GM08714 (cell line): ENCODE measurements around the gene CCNL2.
"Not testable (repeated sequence)": the region's sequence is repeated elsewhere in the genome, so short reads cannot be mapped to it uniquely, and the experiment has no call there.

Experiments used
- H3K4me3 ChIP-seq: fragments of 200-500 bp; sonication (Bioruptor generic); 2 replicates; pipeline ENCODE4 v1.5.1; 2014; ENCODE audit warnings: mild to moderate bottlenecking, low read length, inconsistent platforms
- ZNF274 ChIP-seq: IDR thresholded peaks from 2 replicates; pipeline ENCODE4 v1.6.1; 2012; ENCODE audit warnings: mild to moderate bottlenecking, low read depth, low read length

Gene CCNL2

GRCh38 chr1:1399187-1399871 lies at the start of gene CCNL2:
Gene CCNL2, minus strand, starts transcription at chr1:1399335. Its CDS starts 29 bp downstream, at chr1:1399306.
- H3K4me3 ChIP-seq = peak within 1 kb of the TSS; percentile 93
- no peak for TF ChIP-seq ZNF274

DNA sequence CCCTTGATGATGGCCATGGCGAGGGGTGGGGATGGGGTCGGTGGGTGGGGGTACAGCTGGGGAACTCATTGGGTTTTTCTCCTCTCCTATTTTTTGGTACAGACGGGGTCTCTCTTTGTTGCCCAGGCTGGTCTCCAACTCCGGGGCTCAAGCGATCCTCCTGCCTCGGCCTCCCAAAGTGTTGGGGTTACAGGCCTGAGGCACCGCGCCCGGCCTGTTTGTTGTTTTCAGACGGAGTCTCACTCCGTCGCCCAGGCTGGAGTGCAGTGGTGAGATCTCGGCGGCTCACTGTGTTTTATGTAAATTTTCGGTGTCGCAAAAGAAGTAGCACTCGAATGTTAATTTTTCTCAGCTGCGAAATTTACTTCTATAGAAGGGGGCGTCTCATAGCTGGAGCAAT lies 47.5 kb upstream of the CCNL2 start:
- H3K4me3 ChIP-seq = not testable (repeated sequence)

- H3K4me3 ChIP-seq = no peak overlapping the region
- TF ChIP-seq ZNF274 = no peak
These were observed 43.1 kb upstream of the CCNL2 start for GRCh38 chr1:1442069-1442770.

- TF ChIP-seq ZNF274 = no peak
These were observed 42.1 kb upstream of the CCNL2 start for GRCh38 chr1:1441002-1441888.

DNA sequence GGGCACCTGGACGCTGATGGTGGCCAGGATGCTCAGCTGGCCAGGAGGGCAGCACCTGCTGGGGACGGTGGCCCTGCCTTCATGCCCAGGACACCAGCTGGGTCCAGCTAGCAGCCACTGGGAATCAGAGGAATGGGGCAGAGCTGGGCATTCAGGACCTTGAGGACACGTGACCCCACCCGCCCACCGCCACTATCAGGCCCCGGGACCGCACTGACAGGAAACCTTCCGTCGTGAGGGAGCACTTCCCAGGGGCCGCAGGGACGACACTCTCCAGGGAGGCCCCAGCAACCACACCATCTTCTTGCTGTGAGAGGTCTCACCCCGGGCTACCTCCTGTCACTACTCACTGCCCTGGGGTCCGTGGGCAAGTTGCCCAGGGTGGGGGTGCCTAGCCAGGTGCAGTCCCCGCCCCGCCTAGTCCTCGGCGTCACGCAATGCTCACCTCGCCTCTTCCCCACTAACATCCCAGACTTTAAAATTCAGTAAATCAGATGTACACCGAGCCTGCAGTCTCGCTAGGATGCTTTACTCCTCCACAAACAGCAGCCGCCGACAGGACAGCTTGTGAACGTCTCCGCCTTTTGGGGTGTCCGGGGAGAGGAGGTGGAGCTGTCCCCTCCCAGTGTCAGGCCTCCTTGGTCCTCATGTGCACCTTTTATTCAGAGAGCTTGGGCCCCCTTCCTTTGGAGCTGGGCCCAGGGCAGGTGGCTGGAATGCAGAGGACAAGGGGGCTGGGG lies 41.3 kb upstream of the CCNL2 start:
- no peak overlapping the region for H3K4me3 ChIP-seq
- TF ChIP-seq ZNF274 = no peak

More at GRCh38 chr1:1441002-1441888, 42.1 kb upstream of the CCNL2 start:
- H3K4me3 ChIP-seq = no peak overlapping the region

DNA sequence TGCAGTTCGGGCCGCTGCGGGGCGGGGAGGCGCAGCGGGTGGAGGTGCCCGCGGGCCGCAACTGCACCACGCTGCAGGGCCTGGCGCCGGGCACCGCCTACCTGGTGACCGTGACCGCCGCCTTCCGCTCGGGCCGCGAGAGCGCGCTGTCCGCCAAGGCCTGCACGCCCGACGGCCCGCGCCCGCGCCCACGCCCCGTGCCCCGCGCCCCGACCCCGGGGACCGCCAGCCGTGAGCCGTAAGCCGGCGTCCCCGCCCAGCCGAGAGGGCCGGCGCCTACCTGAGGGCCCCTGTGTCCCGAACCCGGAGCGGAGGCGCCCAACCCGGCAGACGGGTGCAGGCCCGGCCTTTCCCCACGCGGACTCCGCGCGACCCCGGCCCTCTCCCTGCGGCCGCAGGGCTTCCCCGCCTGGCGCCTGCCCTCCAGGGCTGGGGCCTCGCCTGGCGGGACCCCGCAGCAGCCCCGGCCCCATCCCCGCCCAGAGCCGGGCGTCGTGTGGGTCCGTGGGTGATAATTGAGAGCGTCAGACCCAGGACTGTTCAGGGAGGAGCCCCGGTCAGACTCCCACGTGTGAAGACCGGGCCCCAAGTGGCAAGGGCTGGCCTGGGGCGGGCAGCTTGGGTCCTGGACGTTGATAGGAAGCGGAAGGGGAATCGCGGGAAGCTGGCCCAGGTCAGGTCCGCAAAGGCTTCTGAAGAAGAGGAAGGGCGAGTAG lies 40.6 kb upstream of the CCNL2 start:
- H3K4me3 ChIP-seq = no peak overlapping the region
- TF ChIP-seq ZNF274 = no peak

DNA sequence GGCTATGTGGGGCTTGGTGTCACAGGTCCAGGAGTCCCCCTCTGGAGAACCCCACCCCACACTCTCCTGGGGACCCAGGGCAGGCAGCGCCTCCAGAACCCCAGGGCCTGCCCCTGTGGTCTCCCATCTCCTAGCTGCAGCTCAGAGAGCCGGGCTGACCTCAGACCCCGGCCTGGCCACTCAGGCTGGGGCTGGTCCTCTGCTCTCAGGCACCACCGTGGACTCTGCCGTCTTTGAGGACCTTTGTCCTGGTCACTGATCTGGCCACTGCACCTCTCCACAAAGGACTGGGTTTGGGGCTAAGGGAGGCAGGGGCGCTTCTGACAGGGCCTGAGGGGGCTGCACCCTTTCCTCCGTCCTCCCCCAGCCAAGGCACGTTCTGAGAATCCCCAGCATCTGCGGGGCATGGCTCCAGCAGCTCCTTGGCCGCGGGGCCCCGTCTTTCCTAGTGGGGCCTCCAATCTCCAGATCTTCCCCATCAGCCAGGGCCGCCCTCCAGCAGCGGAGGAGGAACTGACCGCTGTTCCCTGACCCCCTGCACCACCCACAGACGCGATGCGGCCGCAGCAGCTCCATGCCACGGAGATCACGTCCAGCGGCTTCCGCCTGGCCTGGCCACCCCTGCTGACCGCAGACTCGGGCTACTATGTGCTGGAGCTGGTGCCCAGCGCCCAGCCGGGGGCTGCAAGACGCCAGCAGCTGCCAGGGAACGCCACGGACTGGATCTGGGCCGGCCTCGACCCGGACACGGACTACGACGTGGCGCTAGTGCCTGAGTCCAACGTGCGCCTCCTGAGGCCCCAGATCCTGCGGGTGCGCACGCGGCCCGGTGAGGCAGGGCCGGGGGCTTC lies 39.6 kb upstream of the CCNL2 start:
- no peak for TF ChIP-seq ZNF274
- H3K4me3 ChIP-seq = no peak overlapping the region

DNA sequence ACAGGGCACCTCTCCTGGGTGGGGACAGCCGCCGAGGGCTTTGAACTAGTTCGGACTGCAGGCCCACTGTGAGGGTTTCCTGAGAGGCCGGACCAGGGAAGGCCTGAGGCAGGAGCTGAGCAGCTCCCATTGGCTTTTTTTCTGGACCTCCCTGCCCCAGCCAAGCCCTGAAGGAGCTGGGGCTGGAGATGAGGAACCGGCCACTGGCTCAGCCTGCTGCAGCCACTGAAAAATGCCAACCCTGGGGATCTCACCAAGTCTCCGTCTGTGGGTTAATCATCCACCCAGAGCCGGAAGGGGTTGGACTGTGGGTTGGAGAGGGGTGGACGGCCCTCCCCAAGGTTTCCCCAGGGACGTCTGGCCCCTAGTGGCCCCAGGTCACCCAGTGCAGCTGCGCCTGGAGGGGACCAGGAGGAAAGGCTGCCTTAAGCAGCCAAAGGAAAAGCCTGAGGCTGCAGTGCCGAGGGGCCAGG lies 38.8 kb upstream of the CCNL2 start:
- TF ChIP-seq ZNF274 = no peak

DNA sequence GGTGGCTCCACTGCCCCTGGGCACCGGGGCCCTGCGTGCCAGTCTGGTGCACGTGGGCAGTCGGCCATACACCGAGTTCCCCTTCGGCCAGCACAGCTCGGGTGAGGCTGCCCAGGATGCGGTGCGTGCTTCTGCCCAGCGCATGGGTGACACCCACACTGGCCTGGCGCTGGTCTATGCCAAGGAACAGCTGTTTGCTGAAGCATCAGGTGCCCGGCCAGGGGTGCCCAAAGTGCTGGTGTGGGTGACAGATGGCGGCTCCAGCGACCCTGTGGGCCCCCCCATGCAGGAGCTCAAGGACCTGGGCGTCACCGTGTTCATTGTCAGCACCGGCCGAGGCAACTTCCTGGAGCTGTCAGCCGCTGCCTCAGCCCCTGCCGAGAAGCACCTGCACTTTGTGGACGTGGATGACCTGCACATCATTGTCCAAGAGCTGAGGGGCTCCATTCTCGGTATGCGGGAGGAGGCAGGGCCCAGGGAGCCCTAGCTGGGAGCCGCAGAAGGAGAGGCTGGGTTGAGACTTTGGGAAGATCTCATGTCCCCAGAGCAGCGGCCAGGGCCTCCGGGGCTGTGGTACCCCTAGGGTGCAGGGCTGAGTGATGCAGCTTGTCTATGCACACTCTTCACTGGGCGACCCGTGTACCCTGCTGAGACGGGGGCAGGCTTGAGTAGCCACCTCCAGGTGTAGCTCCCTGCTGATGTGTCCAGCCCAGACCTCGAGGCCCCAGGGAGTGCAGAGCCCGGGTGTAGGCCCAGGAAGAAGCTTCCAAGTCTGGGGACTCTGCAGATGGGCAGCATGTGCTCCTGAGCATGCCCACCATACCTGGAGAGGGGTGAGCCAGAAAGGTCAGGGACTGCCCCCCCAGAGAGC lies 38.1 kb upstream of the CCNL2 start:
- TF ChIP-seq ZNF274 = no peak
- no peak overlapping the region for H3K4me3 ChIP-seq

More for the DNA sequence above, 38.8 kb upstream of the CCNL2 start:
- H3K4me3 ChIP-seq = no peak overlapping the region

GRCh38 chr1:1436630-1437032 lies 37.5 kb upstream of the CCNL2 start:
- no peak overlapping the region for H3K4me3 ChIP-seq
- no peak for TF ChIP-seq ZNF274

DNA sequence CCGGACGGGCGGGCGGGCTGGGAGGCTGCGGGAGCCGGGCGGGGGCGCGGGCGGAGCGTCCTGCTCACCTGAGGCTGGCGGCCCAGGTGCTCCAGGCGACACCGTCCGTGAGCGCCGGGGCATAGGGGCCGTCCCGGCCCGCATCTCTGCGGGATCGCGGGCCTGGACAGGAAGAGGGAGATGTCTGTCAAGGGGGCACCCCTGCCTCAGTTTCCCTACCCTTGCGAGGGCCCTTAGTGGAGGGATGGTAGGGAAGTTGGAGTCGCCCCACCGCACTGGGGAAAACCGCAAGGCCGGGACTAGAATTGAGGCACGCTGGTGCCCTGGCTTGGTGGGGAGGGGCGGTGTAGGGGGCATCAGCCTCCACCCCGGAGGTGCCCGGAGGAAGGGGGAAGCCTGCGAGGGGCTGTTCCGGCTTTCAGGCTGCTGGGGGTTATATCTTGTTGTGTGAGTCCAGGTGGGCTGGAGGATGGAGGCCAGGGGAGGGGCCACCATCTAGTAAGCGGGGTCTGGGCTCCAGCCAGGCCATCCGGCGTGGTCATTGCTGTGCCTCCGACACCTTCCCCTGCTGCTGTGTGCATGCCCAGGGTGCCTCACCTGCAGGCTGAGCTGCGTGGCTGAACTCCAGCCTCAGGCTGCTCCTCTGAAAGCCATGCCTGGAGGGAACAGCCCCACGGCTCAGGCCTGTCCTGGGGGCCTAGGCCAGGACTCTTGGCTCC lies 36.9 kb upstream of the CCNL2 start:
- no peak for TF ChIP-seq ZNF274
- peak overlapping the region; percentile 31; the same call in 1 of the 2 replicates for H3K4me3 ChIP-seq
